ENCODE measurements around the gene HOXD3. TPM values are rescaled to one million over a fixed set of nuclear protein-coding genes. Genes with fewer than 3 reads are reported as not detected.

HOXD3 gene
- polyA plus RNA-seq, 1 donor (not counting 4 experiments of a cell fraction or from before 2014, with no cell fraction given) = not detected

- H3K27ac ChIP-seq (ENCODE audit: control insufficient read depth, insufficient read depth, low read length) = no peak within 1 kb of the TSS
- dilution Hi-C loops (cut with MboI; ENCODE audit: extremely low pct_ligation_motif_present, low sequenced_read_pairs) = no loop called here
- FAIRE-seq = no peak
- no peak within 1 kb of the TSS for H3K4me3 ChIP-seq (ENCODE audit: control insufficient read depth in 2 of 3, extremely low read depth in 1 of 3, insufficient read depth in 2 of 3, low read depth in 1 of 3, low read length in 3 of 3)
- H3K79me2 ChIP-seq (ENCODE audit: control insufficient read depth, insufficient read depth, low read length) = no peaks in the 10 kb centered on the region
- H4K20me1 ChIP-seq (ENCODE audit: control insufficient read depth, extremely low read depth, insufficient read depth, low read length) = peaks cover 2% of the 10 kb centered on the region
- no peaks in the 10 kb centered on the region for H3K36me3 ChIP-seq (ENCODE audit: control insufficient read depth in 2 of 2, extremely low read depth in 1 of 2, insufficient read depth in 2 of 2, low read length in 2 of 2)
- H3K4me1 ChIP-seq (ENCODE audit: control insufficient read depth, extremely low read depth, insufficient read depth, low read length) = no peaks in the 10 kb centered on the region
- no peak within 1 kb of the TSS for H3K4me2 ChIP-seq (ENCODE audit: control insufficient read depth, extremely low read depth, insufficient read depth, low read depth, low read length)
- peaks cover 4% of the 10 kb centered on the region for H3K9me3 ChIP-seq (ENCODE audit: control insufficient read depth, low read depth, low read length)
- H3K9ac ChIP-seq (ENCODE audit: control insufficient read depth, extremely low read depth, insufficient read depth, low read length) = no peak within 1 kb of the TSS
- peaks cover 97% of the 10 kb centered on the region for H3K27me3 ChIP-seq (ENCODE audit: control insufficient read depth, extremely low read depth, insufficient read depth, low read length)
- no peak for DNase-seq (ENCODE audit: low read depth, low spot score)
- no peaks in the 10 kb centered on the region for H3K9me1 ChIP-seq (ENCODE audit: control insufficient read depth, extremely low read depth, insufficient read depth, low read length)
- TF ChIP-seq CTCF (optimal IDR thresholded peaks at IDR 0.05 in 1 of 3, IDR thresholded peaks at IDR 0.05 in 1 of 3, conservative IDR thresholded peaks at IDR 0.05 in 1 of 3; ENCODE audit: extremely low read depth in 1 of 3, insufficient read depth in 2 of 3, low read length in 3 of 3) = peak in 1 of 3 experiments; percentile 19
- peak; percentile 59 for TF ChIP-seq EZH2 (IDR thresholded peaks at IDR 0.05; ENCODE audit: low read length)
- H2AFZ ChIP-seq (ENCODE audit: control insufficient read depth, low read length) = no peak within 1 kb of the TSS
Observed at GRCh38 chr2:176115883-176116813, 41.0 kb upstream of the HOXD3 start, which contains the start of gene HOXD10. Gene HOXD10, plus strand, starts transcription at chr2:176116778. Its CDS starts 56 bp downstream, at chr2:176116834.

GRCh38 chr2:176117162-176117822, 39.8 kb upstream of the HOXD3 start:
- Histone ChIP-seq H3K9me1 (ENCODE audit: control insufficient read depth, extremely low read depth, insufficient read depth, low read length) (no peaks in the 10 kb centered on the region), H3K27me3 (ENCODE audit: control insufficient read depth, extremely low read depth, insufficient read depth, low read length) (peaks cover 97% of the 10 kb centered on the region), H3K36me3 (ENCODE audit: control insufficient read depth in 2 of 2, extremely low read depth in 1 of 2, insufficient read depth in 2 of 2, low read length in 2 of 2) (no peaks in the 10 kb centered on the region), H3K4me1 (ENCODE audit: control insufficient read depth, extremely low read depth, insufficient read depth, low read length) (no peaks in the 10 kb centered on the region), H3K27ac (ENCODE audit: control insufficient read depth, insufficient read depth, low read length) (no peak overlapping the region), H3K79me2 (ENCODE audit: control insufficient read depth, insufficient read depth, low read length) (no peaks in the 10 kb centered on the region), H4K20me1 (ENCODE audit: control insufficient read depth, extremely low read depth, insufficient read depth, low read length) (no peaks in the 10 kb centered on the region), H3K4me3 (ENCODE audit: control insufficient read depth in 2 of 3, extremely low read depth in 1 of 3, insufficient read depth in 2 of 3, low read depth in 1 of 3, low read length in 3 of 3) (no peak overlapping the region), H3K9me3 (ENCODE audit: control insufficient read depth, low read depth, low read length) (peaks cover 4% of the 10 kb centered on the region), H3K4me2 (ENCODE audit: control insufficient read depth, extremely low read depth, insufficient read depth, low read depth, low read length) (no peak overlapping the region), H2AFZ (ENCODE audit: control insufficient read depth, low read length) (no peak overlapping the region), H3K9ac (ENCODE audit: control insufficient read depth, extremely low read depth, insufficient read depth, low read length) (no peak overlapping the region)
- TF ChIP-seq CTCF (optimal IDR thresholded peaks at IDR 0.05 in 1 of 3, IDR thresholded peaks at IDR 0.05 in 1 of 3, conservative IDR thresholded peaks at IDR 0.05 in 1 of 3; ENCODE audit: extremely low read depth in 1 of 3, insufficient read depth in 2 of 3, low read length in 3 of 3) (no peak), EZH2 (IDR thresholded peaks at IDR 0.05; ENCODE audit: low read length) (peak; percentile 62)
- DNase-seq (ENCODE audit: low read depth, low spot score) (no peak), FAIRE-seq (no peak)
- dilution Hi-C loops (cut with MboI; ENCODE audit: extremely low pct_ligation_motif_present, low sequenced_read_pairs) = no loop called here

All from keratinocyte (primary cell).